GM11168 (cell line): ENCODE data around the gene ELOVL6.

Source experiments
- in situ Hi-C: fragments of 300-500 bp; cut with MboI; formaldehyde crosslinking; loops from one replicate; pipeline ENCODE4 v1.12.0; 2022; ENCODE audit warnings: low sequenced_read_pairs; ENCODE audit not compliant: unreplicated experiment

ELOVL6 gene

GRCh38 chr4:110130576-110131358 is 67.6 kb downstream of the ELOVL6 start:
- in situ Hi-C loops, result no loop called here

GRCh38 chr4:110129544-110129943 is 68.9 kb downstream of the ELOVL6 start:
- in situ Hi-C loops, result no loop called here

GRCh38 chr4:110128472-110128919 is 69.9 kb downstream of the ELOVL6 start:
- in situ Hi-C loops, result no loop called here

- in situ Hi-C loops, result no loop called here
Measured at GRCh38 chr4:110128029-110128428, 70.4 kb downstream of the ELOVL6 start.

- in situ Hi-C loops, result no loop called here
Measured at GRCh38 chr4:110124711-110125110, 73.7 kb downstream of the ELOVL6 start.

- in situ Hi-C loops, result no loop called here
Measured at GRCh38 chr4:110122201-110122600, 76.2 kb downstream of the ELOVL6 start.

- in situ Hi-C loops, result no loop called here
Measured at GRCh38 chr4:110120506-110120905, 77.9 kb downstream of the ELOVL6 start.

GRCh38 chr4:110119880-110120279 is 78.5 kb downstream of the ELOVL6 start:
- in situ Hi-C loops, result no loop called here

GRCh38 chr4:110119337-110119736 is 79.1 kb downstream of the ELOVL6 start:
- in situ Hi-C loops, result no loop called here

GRCh38 chr4:110112056-110112455 is 86.4 kb downstream of the ELOVL6 start:
- in situ Hi-C loops, result no loop called here

- in situ Hi-C loops, result no loop called here
Measured at GRCh38 chr4:110109455-110109854, 89.0 kb downstream of the ELOVL6 start.

- in situ Hi-C loops, result no loop called here
Measured at GRCh38 chr4:110108960-110109359, 89.5 kb downstream of the ELOVL6 start.

- in situ Hi-C loops, result no loop called here
Measured at GRCh38 chr4:110108422-110108821, 90.0 kb downstream of the ELOVL6 start.

GRCh38 chr4:110107866-110108265 is 90.5 kb downstream of the ELOVL6 start:
- in situ Hi-C loops, result no loop called here

GRCh38 chr4:110106931-110107296 is 91.5 kb downstream of the ELOVL6 start:
- in situ Hi-C loops, result no loop called here

- in situ Hi-C loops, result no loop called here
Measured at GRCh38 chr4:110104661-110105060, 93.8 kb downstream of the ELOVL6 start.

- in situ Hi-C loops, result no loop called here
Measured at GRCh38 chr4:110099638-110100037, 98.8 kb downstream of the ELOVL6 start.

- in situ Hi-C loops, result no loop called here
Measured at GRCh38 chr4:110096405-110096804, 102.0 kb downstream of the ELOVL6 start.

GRCh38 chr4:110092646-110093045 is 105.8 kb downstream of the ELOVL6 start:
- in situ Hi-C loops, result no loop called here

- in situ Hi-C loops, result no loop called here
Measured at GRCh38 chr4:110091434-110092140, 106.8 kb downstream of the ELOVL6 start.

- in situ Hi-C loops, result no loop called here
Measured at GRCh38 chr4:110088670-110089069, 109.7 kb downstream of the ELOVL6 start.
